Sigmoid colon (tissue), 7 donors: ENCODE data around the gene ADAMTSL2. TPM values are rescaled to one million over a fixed set of nuclear protein-coding genes. Genes with fewer than 3 reads are reported as not detected.
A peak's percentile ranks its signal among the peaks of the same experiment; 100 is the strongest.

Experiments used
- DNase-seq: peaks from one replicate; pipeline ENCODE4 v3.0.0-alpha.2; 2019
- H3K27ac ChIP-seq, 4 donors: fragments of 200-600 bp; sonication (generic); one replicate each; pipeline ENCODE4 v1.5.1; 2016 to 2019; ENCODE audit warnings: mild to moderate bottlenecking in 1 of 4
- H3K27me3 ChIP-seq, 3 donors: fragments of 200-600 bp; sonication (generic); one replicate each; pipeline ENCODE4 v1.5.1; 2019; ENCODE audit warnings: mild to moderate bottlenecking in 1 of 3
- H3K36me3 ChIP-seq, 4 donors: fragments of 200-600 bp; sonication (generic); one replicate each; pipeline ENCODE4 v1.5.1; 2016 to 2019
- H3K4me1 ChIP-seq, 4 donors: fragments of 200-600 bp; sonication (generic); one replicate each; pipeline ENCODE4 v1.5.1; 2017 to 2019
- H3K4me3 ChIP-seq, 4 donors: fragments of 200-600 bp; sonication (generic); one replicate each; pipeline ENCODE4 v1.5.1; 2017 to 2019; ENCODE audit warnings: mild to moderate bottlenecking in 2 of 4, moderate library complexity in 1 of 4
- H3K9me3 ChIP-seq, 4 donors: fragments of 200-600 bp in 3 of 4; sonication (generic) in 3 of 4; one replicate each; pipeline versions ENCODE4 v1.5.1 to v1.6.1; 2013 to 2019
- CTCF ChIP-seq, 4 experiments: fragments of 450-650 bp in 3 of 4; fragments of 200-600 bp in 1 of 4; IDR thresholded peaks; one replicate each; pipeline ENCODE4 v1.5.1; 2016 to 2019; ENCODE audit warnings: antibody characterized with exemption in 4 of 4, mild to moderate bottlenecking in 3 of 4, moderate library complexity in 2 of 4
- EP300 ChIP-seq, 4 donors: sonication (generic); formaldehyde crosslinking; IDR thresholded peaks; one replicate each; pipeline ENCODE4 v1.6.1; 2017; ENCODE audit warnings: antibody characterized with exemption in 4 of 4
- POLR2A ChIP-seq, 2 donors: fragments of 450-650 bp; IDR thresholded peaks; one replicate each; pipeline ENCODE4 v1.6.1; 2016; ENCODE audit warnings: antibody characterized with exemption in 2 of 2, mild to moderate bottlenecking in 2 of 2, moderate library complexity in 2 of 2
- POLR2AphosphoS5 ChIP-seq, 4 donors: sonication (generic); formaldehyde crosslinking; IDR thresholded peaks; one replicate each; pipeline ENCODE4 v1.6.1; 2017; ENCODE audit warnings: antibody characterized with exemption in 4 of 4
- WGBS, 2 donors: extraction: QIAGEN DNeasy Blood & Tissue Kit; methylation state at CpG; one replicate each; pipeline ENCODE4 v1.1.7; 2013; 5-methylcytosine and 5-hydroxymethylcytosine counted together
- intact Hi-C: fragments of 100-400 bp; cut with DNase I; formaldehyde crosslinking; loops from one replicate; pipeline ENCODE4 v1.15.1; 2023
- polyA plus RNA-seq, 3 donors: library from polyadenylated mRNA; stranded (reverse); fragments of 200-250 nt; gene quantifications; one replicate each; pipeline ENCODE4 v1.2.3, GENCODE V29; 2013
- total RNA-seq, 4 donors: library from RNA; depleted of rRNA; stranded (reverse); fragments of >200 nt; gene quantifications; one replicate each; pipeline ENCODE4 v1.1.0, GENCODE V29; 2016
- donor health status: healthy with polysubstance abuse.
- donor health status: Bipolar disorder and iron deficiency.
- donor health status: healthy.

ADAMTSL2 gene
- total and polyA plus RNA-seq, 7 donors, result 0.33 to 4.2 (median 0.81) TPM

DNA sequence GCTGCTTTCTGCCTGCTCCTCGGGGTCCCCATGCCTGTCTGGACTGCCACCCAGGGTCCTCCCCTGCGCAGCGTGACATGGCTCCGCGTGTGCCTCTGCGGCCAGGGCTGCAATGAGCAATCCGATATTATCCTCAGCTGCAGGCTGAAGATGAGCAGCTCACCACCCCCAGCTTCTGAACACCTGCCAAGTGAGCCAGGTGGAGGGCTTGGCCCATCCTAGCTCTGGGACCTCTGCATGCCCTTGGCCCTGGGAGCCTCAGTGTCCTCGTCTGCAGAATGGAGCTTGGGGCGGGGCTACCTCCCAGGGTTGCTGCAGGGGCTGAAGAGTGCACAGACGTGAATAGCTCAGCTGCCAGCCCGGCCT, 5.6 kb upstream of the ADAMTSL2 start:
- WGBS, 2 donors, result 58 to 82% methylated on average over 11 of the region's 11 CpGs
- Histone ChIP-seq H3K27ac (no peak overlapping the region), H3K4me3 (no peak overlapping the region), H3K9me3 (no peaks in the 10 kb centered on the region), H3K4me1 (peaks cover 0 to 39% (median 36%) of the 10 kb centered on the region in 4 donors), H3K27me3 (no peaks in the 10 kb centered on the region), H3K36me3 (no peaks in the 10 kb centered on the region)
- intact Hi-C loops, result no loop called here
- DNase-seq, result no peak
- TF ChIP-seq POLR2AphosphoS5 (IDR thresholded peaks at IDR 0.05) (no peak), POLR2A (IDR thresholded peaks at IDR 0.05) (no peak), EP300 (IDR thresholded peaks at IDR 0.05) (no peak)

DNA sequence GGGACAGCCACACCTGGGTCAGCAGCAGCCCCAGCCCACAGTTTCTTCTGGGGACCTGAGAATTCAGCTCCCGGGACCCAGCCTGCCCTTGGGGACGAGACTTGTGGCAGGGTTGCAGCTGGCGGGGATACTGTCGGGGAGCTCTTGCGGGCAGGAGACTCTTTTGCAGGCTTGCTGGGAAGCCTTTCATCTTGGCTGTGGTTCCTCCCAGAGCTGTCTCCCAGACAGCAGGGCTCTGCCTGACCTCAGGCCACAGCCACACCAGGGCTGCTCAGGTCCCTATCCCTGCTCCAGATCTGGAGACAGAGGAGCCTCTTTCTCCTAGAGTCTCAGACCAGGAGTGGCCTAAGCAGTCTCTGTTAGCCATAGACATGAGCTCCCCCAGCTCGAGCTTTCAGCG, 5.0 kb upstream of the ADAMTSL2 start:
- Histone ChIP-seq H3K27me3 (no peaks in the 10 kb centered on the region), H3K36me3 (no peaks in the 10 kb centered on the region), H3K27ac (no peak overlapping the region), H3K9me3 (no peaks in the 10 kb centered on the region), H3K4me3 (no peak overlapping the region), H3K4me1 (peaks cover 0 to 45% (median 42%) of the 10 kb centered on the region in 4 donors)
- WGBS, 2 donors, result 89 to 91% methylated on average over 7 of the region's 7 CpGs
- no peak for TF ChIP-seq POLR2AphosphoS5 (IDR thresholded peaks at IDR 0.05)
- no peak for TF ChIP-seq EP300 (IDR thresholded peaks at IDR 0.05)
- TF ChIP-seq CTCF (IDR thresholded peaks at IDR 0.05), result no peak
- TF ChIP-seq POLR2A (IDR thresholded peaks at IDR 0.05), result no peak
- intact Hi-C loops, result no loop called here
- no peak for DNase-seq

DNA sequence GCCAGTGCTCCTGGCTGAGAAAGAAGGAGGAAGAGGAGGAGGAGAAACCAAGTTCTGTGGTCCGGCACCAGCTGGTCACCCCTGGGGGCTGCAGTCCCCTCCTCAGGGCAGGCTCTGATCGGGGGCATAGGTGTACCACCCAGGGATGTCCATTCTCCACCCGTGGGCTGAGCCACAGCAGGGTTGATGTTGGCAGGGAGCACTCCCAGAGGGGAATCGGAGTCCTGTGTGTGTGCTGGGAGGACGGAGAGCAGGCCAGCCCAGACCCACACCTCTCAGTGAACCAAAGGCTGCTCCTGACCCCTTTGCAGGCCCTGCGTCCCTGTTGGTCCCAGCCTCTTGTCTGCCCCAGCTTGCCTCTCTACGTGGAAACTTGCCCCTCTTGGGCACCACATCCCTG, 4.6 kb upstream of the ADAMTSL2 start:
- Histone ChIP-seq H3K4me3 (no peak overlapping the region), H3K27me3 (no peaks in the 10 kb centered on the region), H3K4me1 (peaks cover 0 to 49% (median 46%) of the 10 kb centered on the region in 4 donors), H3K9me3 (no peaks in the 10 kb centered on the region), H3K27ac (no peak overlapping the region), H3K36me3 (no peaks in the 10 kb centered on the region)
- intact Hi-C loops, result no loop called here
- DNase-seq, result no peak
- TF ChIP-seq EP300 (IDR thresholded peaks at IDR 0.05) (no peak), CTCF (IDR thresholded peaks at IDR 0.05) (no peak), POLR2AphosphoS5 (IDR thresholded peaks at IDR 0.05) (no peak), POLR2A (IDR thresholded peaks at IDR 0.05) (no peak)
- WGBS, 2 donors, result 85 to 94% methylated on average over 7 of the region's 7 CpGs

DNA sequence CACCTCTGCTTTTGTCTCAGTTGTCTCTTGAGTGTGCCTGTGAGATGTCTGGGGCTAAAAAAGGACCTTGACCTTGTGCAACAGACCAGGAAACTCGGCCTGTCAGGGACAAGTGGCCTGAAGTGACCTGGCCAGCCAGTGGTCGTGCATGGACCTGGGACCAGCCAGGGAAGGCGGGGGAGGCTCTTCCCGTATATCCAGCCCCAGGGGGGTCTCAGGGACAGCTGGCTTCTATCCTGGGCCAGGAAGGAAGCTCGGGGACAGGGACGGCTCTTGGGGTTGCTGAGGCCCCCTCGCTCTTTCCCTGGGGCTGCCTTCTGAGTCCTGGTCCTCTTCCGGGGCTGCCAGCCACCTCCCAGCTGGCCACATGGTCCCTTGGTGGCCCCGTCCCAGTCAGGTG, 3.2 kb upstream of the ADAMTSL2 start:
- DNase-seq, result no peak
- H3K4me1 ChIP-seq, result peaks cover 0 to 62% (median 54%) of the 10 kb centered on the region in 4 donors
- no peak overlapping the region for H3K27ac ChIP-seq
- H3K9me3 ChIP-seq, result no peaks in the 10 kb centered on the region
- intact Hi-C loops, result no loop called here
- H3K36me3 ChIP-seq, result no peaks in the 10 kb centered on the region
- WGBS, 2 donors, result 71 to 84% methylated on average over 9 of the region's 9 CpGs
- no peak for TF ChIP-seq CTCF (IDR thresholded peaks at IDR 0.05)
- no peak for TF ChIP-seq EP300 (IDR thresholded peaks at IDR 0.05)
- H3K4me3 ChIP-seq, result no peak overlapping the region
- H3K27me3 ChIP-seq, result no peaks in the 10 kb centered on the region

GRCh38 chr9:133532937-133533668, 1.4 kb upstream of the ADAMTSL2 start:
- no peak for TF ChIP-seq POLR2AphosphoS5 (IDR thresholded peaks at IDR 0.05)
- peak; percentile 53 to 85 (median 73) for TF ChIP-seq CTCF (IDR thresholded peaks at IDR 0.05)
- Histone ChIP-seq H3K27ac (peak overlapping the region in 2 of 4 donors; percentile 66 to 70), H3K4me1 (peaks cover 0 to 45% (median 37%) of the 10 kb centered on the region in 4 donors), H3K4me3 (no peak overlapping the region), H3K9me3 (no peaks in the 10 kb centered on the region), H3K27me3 (no peaks in the 10 kb centered on the region), H3K36me3 (no peaks in the 10 kb centered on the region)
- intact Hi-C loops, result loop anchor here (1.0 kb wide), 1 partner anchor 193 kb away; no protein-coding TSS in a partner anchor
- DNase-seq, result peak; percentile 83
- 29 to 50% methylated on average over 20 of the region's 20 CpGs for WGBS, 2 donors
